HUES64 (cell line): ENCODE data around the gene LSP1.
"Not testable (repeated sequence)": the region's sequence is repeated elsewhere in the genome, so short reads cannot be mapped to it uniquely, and the experiment has no call there.

Source experiments
- H3K27ac ChIP-seq: 2 replicates; pipeline ENCODE4 v1.7.0; 2013; ENCODE audit warnings: low read depth, low read length, inconsistent platforms
- H3K27me3 ChIP-seq: 2 replicates; pipeline ENCODE4 v1.6.1; 2013; ENCODE audit warnings: mild to moderate bottlenecking, low read length; ENCODE audit not compliant: insufficient read depth
- H3K36me3 ChIP-seq: 2 replicates; pipeline ENCODE4 v1.6.1; 2013; ENCODE audit warnings: mild to moderate bottlenecking, low read length; ENCODE audit not compliant: insufficient read depth
- H3K4me1 ChIP-seq: 2 replicates; pipeline ENCODE4 v1.6.1; 2013; ENCODE audit warnings: mild to moderate bottlenecking, low read length, moderate library complexity; ENCODE audit not compliant: insufficient read depth
- H3K4me3 ChIP-seq: 2 replicates; pipeline ENCODE4 v1.5.1; 2013; ENCODE audit warnings: mild to moderate bottlenecking, low read length, moderate library complexity
- H3K9ac ChIP-seq: 2 replicates; pipeline ENCODE4 v1.6.1; 2013; ENCODE audit warnings: mild to moderate bottlenecking, low read depth, low read length
- H3K9me3 ChIP-seq: 2 replicates; pipeline ENCODE4 v1.6.1; 2013; ENCODE audit warnings: low read depth, low read length; ENCODE audit not compliant: insufficient read depth
- WGBS: fragments of 150-250, 120-280 bp; methylation state at CpG from one replicate; pipeline ENCODE4 v1.1.7; 2013; ENCODE audit warnings: missing lambda C conversion rate; 5-methylcytosine and 5-hydroxymethylcytosine counted together

The LSP1 gene

GRCh38 chr11:1935156-1936071, 82.5 kb downstream of the LSP1 start:
- Histone ChIP-seq H3K36me3 (no peaks in the 10 kb centered on the region), H3K27ac (no peak overlapping the region), H3K4me3 (no peak overlapping the region), H3K27me3 (no peaks in the 10 kb centered on the region), H3K4me1 (no peaks in the 10 kb centered on the region), H3K9ac (no peak overlapping the region), H3K9me3 (no peaks in the 10 kb centered on the region)
- WGBS = 92% methylated on average over 33 of the region's 33 CpGs

DNA sequence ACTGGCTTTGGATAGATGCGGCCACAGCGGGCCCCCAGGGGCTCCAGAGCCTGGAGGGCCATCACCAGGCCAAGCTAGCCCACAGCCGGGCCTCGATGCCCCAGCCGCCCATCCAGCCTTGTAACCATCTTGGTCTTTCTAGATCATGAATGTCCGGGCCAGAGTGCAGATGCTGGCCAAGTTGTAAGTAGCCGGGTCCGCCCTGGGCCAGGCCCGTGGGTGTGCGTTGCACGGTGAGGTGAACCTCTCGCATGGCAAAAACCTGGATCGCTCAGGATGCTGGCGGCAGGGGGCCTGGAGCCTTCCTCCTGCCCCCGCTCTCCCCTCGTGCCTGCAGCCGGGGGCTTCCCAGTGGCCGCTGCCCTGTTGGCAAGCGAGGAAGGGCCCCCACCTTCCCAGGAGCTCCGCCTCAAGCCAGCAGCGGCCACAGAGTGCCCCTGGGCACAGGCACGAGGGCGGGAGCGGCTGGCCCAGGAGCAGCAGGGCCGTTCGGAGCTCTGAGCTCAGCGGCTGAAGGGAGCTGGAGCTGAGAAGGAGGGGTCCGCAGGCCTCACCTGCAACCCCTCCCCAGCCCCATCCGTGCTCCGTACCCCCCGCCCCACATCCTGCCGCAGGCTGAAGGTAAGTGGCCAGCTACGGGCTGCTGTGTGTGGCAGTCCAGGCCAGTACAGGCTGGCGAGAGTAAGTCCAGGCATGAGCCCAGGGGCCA, 83.3 kb downstream of the LSP1 start:
- Histone ChIP-seq H3K27me3 (no peaks in the 10 kb centered on the region), H3K9ac (no peak overlapping the region), H3K4me1 (no peaks in the 10 kb centered on the region), H3K4me3 (no peak overlapping the region), H3K27ac (no peak overlapping the region), H3K36me3 (no peaks in the 10 kb centered on the region), H3K9me3 (no peaks in the 10 kb centered on the region)
- WGBS = 93% methylated on average over 34 of the region's 34 CpGs

DNA sequence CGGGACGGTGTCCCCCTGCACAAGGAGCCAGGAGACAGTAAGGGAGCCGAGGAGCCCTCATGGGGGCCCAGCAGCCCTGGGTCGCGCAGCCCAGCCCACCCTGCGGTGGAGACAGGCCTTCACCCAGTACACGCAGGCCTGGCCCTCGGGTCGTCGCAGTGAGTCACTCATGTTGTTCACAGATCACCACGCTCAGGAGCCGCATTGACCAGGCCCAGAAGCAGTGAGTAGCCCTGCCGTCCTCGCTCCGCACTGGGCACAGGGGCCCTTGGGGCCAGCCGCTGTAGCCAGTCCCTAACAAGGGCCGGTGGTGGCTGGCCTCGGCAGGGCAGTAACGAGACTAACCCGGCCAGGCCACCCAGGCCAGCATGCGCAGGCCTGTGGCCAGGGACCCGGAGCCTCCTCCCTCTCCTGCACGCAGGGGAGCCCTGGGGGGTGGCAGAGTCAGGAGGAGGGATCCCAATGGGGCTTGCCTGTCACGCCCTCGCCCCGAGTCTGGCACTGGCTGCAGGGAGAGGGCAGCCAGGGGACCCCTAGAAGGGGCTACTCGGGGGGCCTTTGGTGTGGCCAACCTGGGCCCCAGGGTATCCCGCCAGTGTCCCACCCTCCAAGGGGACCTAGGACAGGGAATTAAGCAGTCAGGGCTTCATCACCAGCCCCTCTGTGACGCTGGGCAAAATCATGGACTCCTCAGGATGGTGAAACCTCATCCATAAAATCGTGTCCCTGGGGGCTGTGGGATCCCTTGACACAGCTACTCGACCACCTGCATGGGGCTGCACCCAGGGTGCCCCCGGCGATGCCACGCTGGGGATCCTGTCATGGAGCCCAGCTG, 84.1 kb downstream of the LSP1 start:
- Histone ChIP-seq H3K4me3 (no peak overlapping the region), H3K9ac (no peak overlapping the region; the same call in 1 of the 2 replicates), H3K27me3 (no peaks in the 10 kb centered on the region), H3K4me1 (no peaks in the 10 kb centered on the region), H3K9me3 (no peaks in the 10 kb centered on the region), H3K27ac (no peak overlapping the region), H3K36me3 (no peaks in the 10 kb centered on the region)
- 93% methylated on average over 34 of the region's 34 CpGs for WGBS

DNA sequence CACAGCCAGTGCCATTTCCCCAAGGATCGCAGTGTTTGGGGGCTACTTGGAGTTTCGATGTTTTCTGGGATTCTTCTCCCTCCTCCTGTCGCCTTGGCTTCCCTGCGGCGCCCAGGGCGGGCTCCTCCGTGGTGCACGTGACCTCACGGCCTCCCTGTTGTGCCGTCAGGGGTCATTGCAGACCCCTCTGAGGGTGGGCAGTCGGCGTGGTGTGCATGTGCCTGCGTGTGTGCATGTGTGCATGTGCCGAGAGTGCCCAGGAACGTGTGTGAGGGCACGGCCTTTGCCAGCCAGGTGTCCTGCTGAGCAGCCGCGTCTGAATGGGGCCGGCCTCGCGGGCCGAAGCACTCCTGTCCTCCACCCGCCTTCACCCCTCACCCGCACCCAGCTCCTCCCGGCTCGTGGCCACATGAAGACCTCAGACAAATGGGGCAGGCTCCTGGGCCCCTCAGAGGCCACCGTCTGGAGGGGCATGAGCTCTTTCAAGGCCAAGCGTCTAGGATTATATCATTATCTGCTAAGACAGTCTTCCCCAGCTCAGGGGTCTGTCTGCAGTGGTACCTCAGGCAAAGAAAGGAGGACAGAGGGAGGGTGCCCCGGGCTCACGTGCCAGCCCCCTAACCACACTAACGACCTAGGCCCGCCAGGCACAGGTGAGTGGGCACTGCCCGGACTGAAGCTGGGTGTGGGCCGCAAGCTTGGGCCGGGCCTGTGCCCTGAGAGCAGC, 84.9 kb downstream of the LSP1 start:
- H3K27ac ChIP-seq = no peak overlapping the region
- 90% methylated on average over 35 of the region's 35 CpGs for WGBS
- H3K9ac ChIP-seq = no peak overlapping the region
- H3K36me3 ChIP-seq = no peaks in the 10 kb centered on the region
- no peak overlapping the region for H3K4me3 ChIP-seq
- H3K9me3 ChIP-seq = no peaks in the 10 kb centered on the region
- H3K27me3 ChIP-seq = no peaks in the 10 kb centered on the region
- H3K4me1 ChIP-seq = no peaks in the 10 kb centered on the region

- Histone ChIP-seq H3K36me3 (no peaks in the 10 kb centered on the region), H3K9ac (no peak overlapping the region), H3K4me3 (no peak overlapping the region), H3K9me3 (no peaks in the 10 kb centered on the region), H3K4me1 (no peaks in the 10 kb centered on the region), H3K27ac (no peak overlapping the region), H3K27me3 (no peaks in the 10 kb centered on the region)
- 87% methylated on average over 27 of the region's 27 CpGs for WGBS
These were observed 85.6 kb downstream of the LSP1 start for GRCh38 chr11:1938343-1939005.

GRCh38 chr11:1939006-1939625, 86.2 kb downstream of the LSP1 start:
- 88% methylated on average over 23 of the region's 23 CpGs for WGBS
- H3K27me3 ChIP-seq = no peaks in the 10 kb centered on the region
- no peak overlapping the region for H3K27ac ChIP-seq
- no peaks in the 10 kb centered on the region for H3K9me3 ChIP-seq
- no peaks in the 10 kb centered on the region for H3K36me3 ChIP-seq
- no peak overlapping the region for H3K4me3 ChIP-seq
- H3K9ac ChIP-seq = no peak overlapping the region
- no peaks in the 10 kb centered on the region for H3K4me1 ChIP-seq

GRCh38 chr11:1939788-1940187, 86.9 kb downstream of the LSP1 start:
- not testable (repeated sequence) for H3K27ac ChIP-seq, H3K4me1 ChIP-seq, H3K4me3 ChIP-seq, H3K36me3 ChIP-seq, H3K9me3 ChIP-seq, H3K9ac ChIP-seq, H3K27me3 ChIP-seq
- 100% methylated on average over 1 of the region's 1 CpG for WGBS
